GM18505 (cell line): Measurements from ENCODE around the gene SNX5.
A peak's percentile ranks its signal among the peaks of the same experiment; 100 is the strongest.

Experiments used
- ATAC-seq: cut with Tn5 transposase; IDR thresholded peaks from one replicate; pipeline ENCODE4 v1.9.1; 2021; ENCODE audit not compliant: unreplicated experiment
- POLR2A ChIP-seq: IDR thresholded peaks from 4 replicates; pipeline ENCODE4 v1.6.1; 2011; ENCODE audit warnings: borderline replicate concordance; ENCODE audit not compliant: insufficient read depth, insufficient read length; ENCODE audit errors: extremely low read depth

The SNX5 gene

GRCh38 chr20:17968366-17969277, at the start of gene SNX5, which contains the start of gene MGME1:
Gene SNX5, minus strand, starts transcription at chr20:17968794. Its CDS starts 369 bp downstream, at chr20:17968425.
Gene MGME1, plus strand, starts transcription at chr20:17969018. Its CDS starts 842 bp downstream, at chr20:17969860.
- ATAC-seq: peak; percentile 70
- TF ChIP-seq POLR2A: peak; percentile 94

- ATAC-seq: no peak
- TF ChIP-seq POLR2A: no peak
Observed at GRCh38 chr20:18018100-18018499, 49.5 kb upstream of the SNX5 start.

GRCh38 chr20:18016772-18017171, 48.2 kb upstream of the SNX5 start:
- no peak for ATAC-seq
- no peak for TF ChIP-seq POLR2A

- TF ChIP-seq POLR2A: no peak
- no peak for ATAC-seq
Observed at GRCh38 chr20:18014411-18014810, 45.8 kb upstream of the SNX5 start.

- no peak for TF ChIP-seq POLR2A
- no peak for ATAC-seq
Observed at GRCh38 chr20:18012901-18013300, 44.3 kb upstream of the SNX5 start.

GRCh38 chr20:18011951-18012645, 43.5 kb upstream of the SNX5 start:
- no peak for TF ChIP-seq POLR2A
- ATAC-seq: no peak

GRCh38 chr20:18011482-18011881, 42.9 kb upstream of the SNX5 start:
- ATAC-seq: no peak
- TF ChIP-seq POLR2A: no peak

GRCh38 chr20:18009116-18009515, 40.5 kb upstream of the SNX5 start:
- no peak for ATAC-seq

GRCh38 chr20:18007534-18008292, 39.1 kb upstream of the SNX5 start:
- TF ChIP-seq POLR2A: no peak
- ATAC-seq: no peak

More at GRCh38 chr20:18009116-18009515, 40.5 kb upstream of the SNX5 start:
- TF ChIP-seq POLR2A: no peak

- no peak for ATAC-seq
- no peak for TF ChIP-seq POLR2A
Observed at GRCh38 chr20:18006684-18007083, 38.1 kb upstream of the SNX5 start.

GRCh38 chr20:18005990-18006364, 37.4 kb upstream of the SNX5 start:
- no peak for TF ChIP-seq POLR2A
- ATAC-seq: no peak

- no peak for TF ChIP-seq POLR2A
- peak; percentile 92 for ATAC-seq
Observed at GRCh38 chr20:18005170-18005989, 36.8 kb upstream of the SNX5 start.
